ENCODE data around the gene DPP7. TPM values are rescaled to one million over a fixed set of nuclear protein-coding genes. Genes with fewer than 3 reads are reported as not detected.

DPP7 gene
- total and polyA plus RNA-seq, 7 donors = 26.6 to 158 (median 91.3) TPM

GRCh38 chr9:137139468-137140150 lies 25.1 kb upstream of the DPP7 start:
- Histone ChIP-seq H3K4me3 (no peak overlapping the region), H3K27ac (no peak overlapping the region), H3K4me1 (peaks cover 0 to 12% (median 9%) of the 10 kb centered on the region in 4 donors), H3K9me3 (no peaks in the 10 kb centered on the region), H3K27me3 (peaks cover 45 to 99% (median 77%) of the 10 kb centered on the region in 3 donors), H3K36me3 (no peaks in the 10 kb centered on the region)
- TF ChIP-seq EP300 (IDR thresholded peaks at IDR 0.05) = no peak
- TF ChIP-seq, protein P1, sequence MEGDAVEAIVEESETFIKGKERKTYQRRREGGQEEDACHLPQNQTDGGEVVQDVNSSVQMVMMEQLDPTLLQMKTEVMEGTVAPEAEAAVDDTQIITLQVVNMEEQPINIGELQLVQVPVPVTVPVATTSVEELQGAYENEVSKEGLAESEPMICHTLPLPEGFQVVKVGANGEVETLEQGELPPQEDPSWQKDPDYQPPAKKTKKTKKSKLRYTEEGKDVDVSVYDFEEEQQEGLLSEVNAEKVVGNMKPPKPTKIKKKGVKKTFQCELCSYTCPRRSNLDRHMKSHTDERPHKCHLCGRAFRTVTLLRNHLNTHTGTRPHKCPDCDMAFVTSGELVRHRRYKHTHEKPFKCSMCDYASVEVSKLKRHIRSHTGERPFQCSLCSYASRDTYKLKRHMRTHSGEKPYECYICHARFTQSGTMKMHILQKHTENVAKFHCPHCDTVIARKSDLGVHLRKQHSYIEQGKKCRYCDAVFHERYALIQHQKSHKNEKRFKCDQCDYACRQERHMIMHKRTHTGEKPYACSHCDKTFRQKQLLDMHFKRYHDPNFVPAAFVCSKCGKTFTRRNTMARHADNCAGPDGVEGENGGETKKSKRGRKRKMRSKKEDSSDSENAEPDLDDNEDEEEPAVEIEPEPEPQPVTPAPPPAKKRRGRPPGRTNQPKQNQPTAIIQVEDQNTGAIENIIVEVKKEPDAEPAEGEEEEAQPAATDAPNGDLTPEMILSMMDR (IDR thresholded peaks at IDR 0.05) = no peak
- no peak for TF ChIP-seq POLR2A (IDR thresholded peaks at IDR 0.05)
- no peak for TF ChIP-seq POLR2AphosphoS5 (IDR thresholded peaks at IDR 0.05)
- intact Hi-C loops (cut with DNase I) = no loop called here
- 37 to 44% methylated on average over 37 of the region's 37 CpGs for WGBS, 2 donors
- no peak for DNase-seq

GRCh38 chr9:137138722-137139467 lies 24.4 kb upstream of the DPP7 start, which contains the start of gene GRIN1:
Gene GRIN1, plus strand, starts transcription at chr9:137139154. Its CDS starts 333 bp downstream, at chr9:137139487.
- intact Hi-C loops (cut with DNase I) = no loop called here
- DNase-seq = no peak
- no peak for TF ChIP-seq EP300 (IDR thresholded peaks at IDR 0.05)
- no peak for TF ChIP-seq POLR2A (IDR thresholded peaks at IDR 0.05)
- no peak for TF ChIP-seq POLR2AphosphoS5 (IDR thresholded peaks at IDR 0.05)
- TF ChIP-seq, protein P1 (IDR thresholded peaks at IDR 0.05) = no peak
- Histone ChIP-seq H3K9me3 (no peaks in the 10 kb centered on the region), H3K4me1 (peaks cover 0 to 12% (median 9%) of the 10 kb centered on the region in 4 donors), H3K27ac (no peak within 1 kb of the TSS), H3K4me3 (peak within 1 kb of the TSS in 2 of 4 donors; percentile 9 to 15), H3K36me3 (no peaks in the 10 kb centered on the region), H3K27me3 (peaks cover 45 to 100% (median 77%) of the 10 kb centered on the region in 3 donors)
- 9 to 20% methylated on average over 104 of the region's 104 CpGs for WGBS, 2 donors

- TF ChIP-seq POLR2A (IDR thresholded peaks at IDR 0.05) = no peak
- TF ChIP-seq POLR2AphosphoS5 (IDR thresholded peaks at IDR 0.05) = no peak
- TF ChIP-seq, protein P1 (IDR thresholded peaks at IDR 0.05) = no peak
- TF ChIP-seq EP300 (IDR thresholded peaks at IDR 0.05) = no peak
- 10 to 20% methylated on average over 25 of the region's 25 CpGs for WGBS, 2 donors
- DNase-seq = no peak
- Histone ChIP-seq H3K9me3 (no peaks in the 10 kb centered on the region), H3K27me3 (peaks cover 45 to 100% (median 72%) of the 10 kb centered on the region in 3 donors), H3K27ac (no peak overlapping the region), H3K36me3 (no peaks in the 10 kb centered on the region), H3K4me3 (no peak overlapping the region), H3K4me1 (peaks cover 0 to 12% (median 9%) of the 10 kb centered on the region in 4 donors)
- intact Hi-C loops (cut with DNase I) = no loop called here
Observed at GRCh38 chr9:137138058-137138721, 23.7 kb upstream of the DPP7 start.

- Histone ChIP-seq H3K27me3 (peaks cover 45 to 95% (median 60%) of the 10 kb centered on the region in 3 donors), H3K27ac (no peak overlapping the region)
- intact Hi-C loops (cut with DNase I) = no loop called here
Observed at GRCh38 chr9:137136881-137137607, 22.5 kb upstream of the DPP7 start.

More at GRCh38 chr9:137136881-137137607, 22.5 kb upstream of the DPP7 start:
- WGBS, 2 donors = 70 to 75% methylated on average over 23 of the region's 23 CpGs
- Histone ChIP-seq H3K4me1 (peaks cover 0 to 12% (median 9%) of the 10 kb centered on the region in 4 donors), H3K9me3 (no peaks in the 10 kb centered on the region), H3K36me3 (no peaks in the 10 kb centered on the region), H3K4me3 (no peak overlapping the region)
- TF ChIP-seq POLR2AphosphoS5 (IDR thresholded peaks at IDR 0.05) (no peak), POLR2A (IDR thresholded peaks at IDR 0.05) (no peak), EP300 (IDR thresholded peaks at IDR 0.05) (no peak)
- TF ChIP-seq, protein P1 (IDR thresholded peaks at IDR 0.05) = no peak
- no peak for DNase-seq

Data from sigmoid colon (tissue), 7 donors.